Measurements from ENCODE around the gene OR10Z1.

Gene OR10Z1, protein sequence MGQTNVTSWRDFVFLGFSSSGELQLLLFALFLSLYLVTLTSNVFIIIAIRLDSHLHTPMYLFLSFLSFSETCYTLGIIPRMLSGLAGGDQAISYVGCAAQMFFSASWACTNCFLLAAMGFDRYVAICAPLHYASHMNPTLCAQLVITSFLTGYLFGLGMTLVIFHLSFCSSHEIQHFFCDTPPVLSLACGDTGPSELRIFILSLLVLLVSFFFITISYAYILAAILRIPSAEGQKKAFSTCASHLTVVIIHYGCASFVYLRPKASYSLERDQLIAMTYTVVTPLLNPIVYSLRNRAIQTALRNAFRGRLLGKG

DNA sequence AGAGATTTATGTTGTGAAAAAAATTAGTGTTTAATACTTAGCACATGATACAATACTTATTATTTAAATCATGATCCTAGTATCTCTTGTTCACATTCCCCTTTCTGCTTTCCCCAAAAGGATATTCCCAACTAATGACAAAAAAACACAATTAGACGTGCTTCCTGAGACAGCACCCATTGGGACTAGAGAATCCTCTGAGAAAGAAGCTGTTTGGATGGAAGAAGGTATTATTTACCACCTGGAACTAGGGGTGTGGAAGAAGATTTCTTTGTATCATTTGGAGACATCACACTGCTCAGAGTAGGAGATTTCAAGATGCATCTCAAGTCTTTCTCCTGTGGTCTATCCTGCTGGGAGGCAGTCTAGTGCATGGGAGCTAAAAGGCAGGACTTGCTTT lies at the start of gene OR10Z1:
TSS of gene OR10Z1 (plus strand) at position 301 of the 400 bp plus-strand sequence. CDS start 1,171 bp downstream, outside the sequence.
- DNase-seq (ENCODE audit: low spot score), result no peak

DNA sequence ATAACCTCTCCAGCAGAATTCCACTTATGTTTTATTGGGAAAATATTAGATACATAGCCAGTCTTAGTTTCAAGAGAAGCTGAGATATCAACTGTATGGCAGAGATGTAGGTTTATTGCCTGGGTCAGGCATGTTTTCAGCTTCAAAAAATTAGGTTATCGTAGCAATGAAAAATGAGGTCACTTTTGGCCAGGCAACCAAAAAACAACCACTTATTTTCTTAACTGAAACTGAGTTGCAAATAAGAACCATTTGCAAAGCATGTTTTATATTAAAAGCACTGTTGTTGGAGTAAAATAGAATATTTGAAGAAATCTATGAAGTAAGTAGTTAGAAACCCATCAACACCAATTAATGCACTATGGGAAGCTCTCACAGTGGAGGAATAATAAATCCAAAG lies 45.4 kb upstream of the OR10Z1 start:
- DNase-seq (ENCODE audit: low spot score), result no peak

DNA sequence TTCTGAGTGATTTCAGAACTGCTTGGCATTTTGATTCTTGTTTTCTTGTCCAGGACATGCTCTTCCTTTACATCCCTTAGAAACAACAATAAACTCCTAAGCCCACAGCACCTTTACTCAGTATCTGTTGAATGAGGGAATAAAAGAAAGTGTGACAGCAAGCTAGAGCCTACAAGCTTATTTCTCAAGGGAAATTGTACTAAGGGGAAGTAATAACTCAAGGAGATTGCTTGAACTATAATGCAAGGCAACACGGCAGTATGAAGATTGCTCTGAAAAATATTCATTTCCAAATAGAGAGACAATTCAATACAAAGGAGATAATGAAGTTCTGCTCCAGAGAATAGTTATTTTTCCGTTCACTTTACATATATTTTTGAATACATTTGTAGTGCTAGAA lies 41.2 kb upstream of the OR10Z1 start:
- DNase-seq (ENCODE audit: low spot score), result no peak

DNA sequence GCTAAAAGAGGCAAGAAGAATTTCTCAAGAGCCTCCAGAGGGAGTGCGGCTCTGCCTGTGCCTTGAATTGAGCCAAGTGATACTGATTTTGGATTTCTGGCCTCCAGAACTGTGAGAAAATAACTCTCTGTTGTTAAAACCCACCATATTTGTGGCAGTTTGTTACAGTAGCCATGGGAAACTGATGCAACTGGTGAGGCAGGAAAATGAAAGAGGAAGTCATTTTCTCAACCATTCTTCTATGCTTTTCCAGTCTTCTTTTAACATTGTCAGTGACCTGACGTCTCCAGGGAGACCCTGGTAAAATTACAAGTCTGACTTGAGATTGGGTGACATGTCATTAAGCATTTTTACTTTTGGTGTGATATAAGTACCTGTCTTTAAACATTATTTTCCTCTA lies 40.5 kb upstream of the OR10Z1 start:
- DNase-seq (ENCODE audit: low spot score), result no peak

DNA sequence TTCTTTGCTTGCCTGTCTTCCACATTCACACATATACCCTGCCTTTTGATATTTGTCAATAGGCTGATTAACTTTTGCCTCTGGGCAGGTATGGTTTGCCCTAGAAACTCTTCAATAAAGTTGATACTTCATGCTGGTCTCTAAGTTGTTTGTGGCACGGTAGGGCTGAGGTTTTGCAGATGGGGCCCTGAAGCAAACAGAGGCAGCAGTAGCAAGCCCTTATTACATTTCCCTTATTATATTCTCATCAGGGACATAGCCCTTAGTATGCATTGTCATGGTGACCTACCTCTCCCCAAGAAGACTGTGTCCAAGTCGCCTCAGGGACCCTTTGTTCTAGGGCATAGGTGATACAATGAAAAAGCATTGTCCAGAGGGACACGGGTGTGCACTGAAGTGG lies 34.6 kb upstream of the OR10Z1 start, which contains the start of gene OR6P1:
TSS of gene OR6P1 (minus strand) at position 101 of the 400 bp plus-strand sequence. CDS start 6,976 bp downstream, outside the sequence.
- no peak for DNase-seq (ENCODE audit: low spot score)

DNA sequence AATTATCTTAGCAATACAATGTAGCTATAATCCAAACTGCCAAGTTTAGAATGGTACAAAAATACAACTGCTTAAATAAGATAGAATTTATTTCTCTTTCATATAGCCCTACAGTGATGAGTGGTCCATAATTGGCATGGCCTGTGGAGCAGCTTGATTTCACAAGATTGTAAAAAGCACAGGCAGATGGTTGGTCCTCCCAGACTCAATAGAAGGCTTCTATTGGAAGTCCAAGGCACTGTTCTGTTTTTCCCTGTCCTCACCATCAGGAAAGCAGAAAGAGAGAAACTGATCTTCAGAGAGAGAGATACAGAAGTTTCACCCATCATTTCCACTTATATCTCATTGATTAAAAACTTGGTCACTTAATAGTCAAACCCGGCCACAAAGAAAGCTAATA lies 32.8 kb upstream of the OR10Z1 start:
- no peak for DNase-seq (ENCODE audit: low spot score)

DNA sequence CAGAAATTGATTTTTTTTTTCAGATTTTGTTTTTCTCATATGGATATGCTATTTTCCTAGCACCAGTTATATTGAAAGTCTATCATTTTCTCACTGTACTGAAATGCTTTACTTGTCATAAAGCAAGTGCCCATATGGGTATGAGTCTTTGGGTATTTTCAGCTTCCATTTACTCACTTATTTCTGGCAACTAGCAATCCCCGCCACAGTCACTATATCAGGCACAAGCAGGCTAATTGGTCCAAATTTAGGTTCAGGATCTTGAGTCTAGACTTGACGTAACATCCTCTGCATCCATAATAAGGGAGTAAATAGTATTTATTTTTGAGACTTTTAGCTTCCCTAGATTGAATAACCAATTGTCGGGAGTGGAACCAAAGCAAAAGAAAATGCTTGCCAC lies 27.5 kb upstream of the OR10Z1 start:
- DNase-seq (ENCODE audit: low spot score), result no peak

DNA sequence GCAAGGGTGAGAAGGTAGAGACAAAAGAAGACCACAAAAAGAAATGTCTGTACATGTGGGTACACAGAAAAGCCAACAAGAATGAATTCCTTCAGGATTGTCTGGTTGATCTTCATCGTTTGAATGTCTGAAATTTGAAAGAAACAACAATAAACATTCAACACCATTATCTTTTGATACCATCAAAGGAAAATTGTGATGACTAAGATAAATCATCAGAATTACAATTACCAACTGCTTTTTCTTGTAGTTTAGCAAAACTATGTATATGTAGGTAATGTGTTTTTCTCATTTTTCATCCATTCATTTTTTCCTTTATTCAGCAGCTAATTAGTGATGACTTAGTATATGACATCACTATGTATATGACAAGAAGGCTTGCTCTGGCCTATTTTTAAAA lies 25.3 kb upstream of the OR10Z1 start, which contains the start of gene OR10X1:
TSS of gene OR10X1 (minus strand) at position 167 of the 400 bp plus-strand sequence. CDS start at position 167, 0 bp downstream.
- DNase-seq (ENCODE audit: low spot score), result no peak

DNA sequence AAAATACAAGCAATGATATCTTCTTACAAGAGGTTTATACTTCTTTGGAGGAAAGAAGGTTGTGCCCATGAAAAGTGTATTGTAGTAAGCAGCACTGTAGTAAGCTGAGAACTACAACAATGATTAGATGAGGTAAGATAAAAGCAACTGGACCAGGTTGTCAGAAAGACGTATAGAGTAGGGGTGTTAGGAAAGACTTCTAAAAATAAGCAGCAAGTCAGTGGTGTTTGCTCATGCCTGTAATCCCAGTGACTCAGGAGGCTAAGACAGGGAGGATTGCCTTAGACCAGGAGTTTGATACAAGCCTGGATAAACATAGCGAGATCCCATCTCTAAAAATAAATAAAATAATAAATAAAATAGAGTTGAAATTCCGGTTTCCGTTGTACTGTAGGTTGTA lies 21.1 kb upstream of the OR10Z1 start:
- no peak for DNase-seq (ENCODE audit: low spot score)

DNA sequence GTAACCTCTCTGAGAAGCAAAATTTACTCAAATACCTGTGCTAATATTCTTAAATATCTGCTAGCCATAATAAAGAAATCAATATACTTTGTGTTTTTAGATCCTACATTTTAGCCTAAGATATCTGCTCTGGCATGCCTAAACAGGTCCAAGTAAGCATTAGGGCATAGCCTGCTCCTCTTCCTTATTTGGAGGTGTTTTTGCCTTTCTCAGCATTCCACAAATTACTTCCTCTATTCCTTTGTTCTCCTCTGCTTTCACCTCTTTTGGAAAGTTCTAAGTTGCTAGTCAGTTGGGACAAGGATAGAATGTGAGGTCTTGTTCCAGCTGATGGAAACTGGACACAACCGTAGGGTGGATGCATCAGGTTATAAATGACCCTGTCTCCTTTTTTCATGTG lies 18.1 kb upstream of the OR10Z1 start:
- DNase-seq (ENCODE audit: low spot score), result no peak

DNA sequence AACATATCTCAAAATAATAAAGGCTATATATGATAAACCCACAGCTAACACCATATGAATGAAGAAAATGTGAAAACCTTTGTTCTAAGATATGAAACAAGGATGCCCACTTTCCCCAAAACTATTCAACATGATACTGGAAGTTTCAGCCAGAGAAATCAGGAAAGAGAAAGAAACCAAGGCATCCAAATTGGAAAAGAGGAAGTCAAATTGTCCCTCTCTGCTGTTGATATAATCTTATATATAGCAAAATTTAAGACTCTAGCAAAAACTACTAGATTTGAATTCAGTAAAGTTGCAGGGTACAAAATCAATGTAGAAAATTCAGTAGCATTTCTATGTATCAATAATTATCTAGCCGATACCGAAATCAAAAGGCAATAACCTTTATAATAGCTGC lies 4.3 kb upstream of the OR10Z1 start:
- no peak for DNase-seq (ENCODE audit: low spot score)

DNA sequence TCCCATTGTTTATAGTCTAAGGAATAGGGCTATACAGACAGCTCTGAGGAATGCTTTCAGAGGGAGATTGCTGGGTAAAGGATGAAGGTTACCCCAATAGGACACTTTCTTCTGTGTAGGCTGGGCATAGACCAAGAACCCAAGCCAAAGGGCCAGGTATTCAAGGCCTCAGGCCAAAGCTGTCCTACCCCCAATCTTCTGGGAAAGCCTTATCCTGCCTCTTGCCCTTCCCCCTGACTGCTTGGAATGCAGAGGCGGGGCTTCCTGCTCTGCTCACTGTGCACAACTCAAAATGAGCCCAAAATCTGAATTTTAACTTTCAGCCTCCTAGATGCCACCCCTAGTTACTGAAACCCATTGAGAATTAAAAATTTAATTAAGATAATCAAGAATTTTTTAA lies 2.2 kb downstream of the OR10Z1 start:
- peak; percentile 22 for DNase-seq (ENCODE audit: low spot score)

DNA sequence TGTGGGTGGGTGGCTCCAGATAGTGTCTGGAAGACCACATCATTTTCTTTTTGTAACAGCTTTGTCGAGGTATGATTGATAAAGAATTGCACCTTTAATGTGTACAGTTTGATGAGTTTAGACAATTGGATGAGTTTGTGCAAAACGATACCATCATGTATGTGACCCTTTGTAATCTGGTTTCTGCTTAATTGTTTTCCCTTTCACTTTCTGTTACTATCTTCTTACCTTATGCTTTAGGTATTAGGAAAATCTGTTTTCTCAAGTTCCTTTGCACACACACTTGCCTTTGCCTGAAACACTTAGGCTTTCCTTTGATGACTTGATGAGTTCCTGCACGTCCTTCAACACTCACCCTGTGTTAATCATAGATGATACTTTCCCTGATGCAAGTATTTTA lies 6.8 kb downstream of the OR10Z1 start:
- DNase-seq (ENCODE audit: low spot score), result no peak

DNA sequence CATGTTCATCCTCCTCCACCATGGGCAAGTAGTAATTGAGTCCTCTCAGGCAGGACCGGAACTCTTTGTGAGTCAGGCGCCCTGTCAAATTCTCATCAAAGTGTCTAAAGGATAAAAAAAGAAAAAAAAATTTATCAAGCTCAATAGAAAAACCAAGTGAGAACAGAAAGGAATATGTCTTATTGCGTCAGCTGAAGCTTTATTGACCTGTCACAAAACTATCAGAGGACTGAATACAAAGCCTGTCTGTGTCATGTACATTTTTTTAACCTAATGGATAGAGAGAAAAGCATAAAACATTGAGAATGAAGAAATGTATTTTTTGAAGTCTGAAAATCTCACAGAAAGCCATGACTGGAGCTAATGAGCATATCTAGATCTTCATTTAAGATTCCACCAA lies 8.7 kb downstream of the OR10Z1 start:
- no peak for DNase-seq (ENCODE audit: low spot score)

DNA sequence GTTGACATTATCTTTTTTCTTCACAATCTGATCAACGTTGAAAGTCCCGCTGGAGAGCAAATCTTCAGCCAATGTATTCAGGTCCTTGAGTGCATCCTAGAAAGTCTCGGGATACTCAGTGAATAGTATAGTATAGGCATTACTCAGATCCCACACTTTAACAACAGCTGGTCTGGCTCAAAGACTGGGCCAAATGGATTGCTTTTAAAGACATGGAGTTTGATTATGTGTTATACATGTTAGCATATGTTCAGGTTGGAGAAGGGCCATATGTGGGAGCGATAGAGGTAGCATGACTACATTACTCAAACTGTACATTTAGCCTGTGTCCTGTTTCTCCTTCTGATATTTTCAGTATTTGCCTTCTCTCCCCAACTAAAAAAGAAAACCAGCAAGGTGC lies 33.1 kb downstream of the OR10Z1 start:
- no peak for DNase-seq (ENCODE audit: low spot score)

DNA sequence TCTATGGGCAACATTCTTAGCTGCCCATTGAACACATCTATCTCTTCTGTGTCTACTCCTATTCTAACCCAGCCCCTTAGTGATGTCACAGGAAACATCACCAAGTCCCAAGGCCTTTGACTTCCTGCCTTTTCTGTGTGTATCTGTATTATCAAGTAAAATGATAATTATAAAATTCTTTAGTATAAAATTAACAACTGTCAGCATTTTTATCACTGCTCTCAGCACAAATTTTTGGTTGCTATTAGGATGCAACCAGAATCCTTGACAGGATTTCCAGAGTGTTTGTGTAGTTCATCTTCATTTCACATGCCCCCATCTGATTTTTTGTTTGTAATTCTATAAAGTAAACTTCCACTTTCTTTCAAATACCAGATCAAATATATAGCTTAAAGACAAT lies 33.8 kb downstream of the OR10Z1 start:
- no peak for DNase-seq (ENCODE audit: low spot score)

DNA sequence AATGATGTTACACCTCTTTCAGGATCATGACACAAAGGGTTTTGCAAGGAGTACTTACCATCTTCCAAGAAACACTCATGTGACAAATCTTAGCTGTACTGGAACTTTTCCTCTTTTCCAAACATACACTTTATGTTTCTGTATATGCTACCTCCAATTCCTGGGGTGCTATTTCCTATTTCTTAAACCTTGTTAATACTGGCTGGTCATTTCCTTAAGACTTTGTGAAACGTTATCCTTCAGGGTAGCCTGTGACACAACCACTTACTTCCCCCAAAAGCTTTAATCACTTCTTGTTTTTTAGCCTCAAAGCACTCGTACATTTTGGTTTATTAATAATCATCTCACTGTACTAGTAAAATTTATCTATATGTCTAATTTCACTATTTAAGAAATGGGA lies 39.4 kb downstream of the OR10Z1 start:
- no peak for DNase-seq (ENCODE audit: low spot score)

DNA sequence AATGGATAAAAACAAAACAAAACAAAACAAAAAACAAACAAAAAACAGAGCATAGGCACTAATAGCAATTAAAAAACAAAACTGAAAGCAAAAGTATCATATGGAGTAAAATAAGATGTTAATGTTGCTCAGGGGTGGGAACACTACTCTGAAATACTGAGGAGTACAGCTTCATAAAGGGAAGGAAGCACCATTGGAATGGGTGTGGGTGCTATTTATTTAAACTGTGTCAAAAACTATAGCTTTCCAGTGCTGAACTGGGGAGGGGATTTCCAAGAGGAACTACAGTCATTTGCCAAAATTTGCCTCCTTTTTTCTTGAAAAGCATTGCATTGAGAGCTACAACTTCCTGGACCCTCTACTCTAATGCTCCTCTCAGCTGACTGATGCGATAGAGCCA lies 41.4 kb downstream of the OR10Z1 start:
- no peak for DNase-seq (ENCODE audit: low spot score)

DNA sequence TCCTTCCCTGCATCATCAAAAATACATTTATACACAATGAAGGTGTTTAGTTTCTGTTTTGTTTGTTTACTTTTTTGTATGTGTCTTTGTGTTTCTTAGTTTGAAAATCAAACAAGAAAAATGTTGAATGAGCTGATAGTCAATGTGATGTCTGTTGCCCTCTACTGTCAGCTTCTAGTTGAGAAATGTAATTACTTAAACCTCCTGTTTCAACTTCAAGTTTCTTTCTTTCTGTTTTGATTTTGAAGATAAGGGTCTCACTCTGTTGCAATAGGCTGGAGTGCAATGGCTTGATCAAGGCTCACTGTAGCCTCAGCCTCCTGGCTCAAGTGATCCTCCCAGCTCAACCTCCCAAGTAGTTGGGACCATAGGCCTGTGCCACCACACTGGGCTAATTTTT lies 44.0 kb downstream of the OR10Z1 start:
- DNase-seq (ENCODE audit: low spot score), result no peak

DNA sequence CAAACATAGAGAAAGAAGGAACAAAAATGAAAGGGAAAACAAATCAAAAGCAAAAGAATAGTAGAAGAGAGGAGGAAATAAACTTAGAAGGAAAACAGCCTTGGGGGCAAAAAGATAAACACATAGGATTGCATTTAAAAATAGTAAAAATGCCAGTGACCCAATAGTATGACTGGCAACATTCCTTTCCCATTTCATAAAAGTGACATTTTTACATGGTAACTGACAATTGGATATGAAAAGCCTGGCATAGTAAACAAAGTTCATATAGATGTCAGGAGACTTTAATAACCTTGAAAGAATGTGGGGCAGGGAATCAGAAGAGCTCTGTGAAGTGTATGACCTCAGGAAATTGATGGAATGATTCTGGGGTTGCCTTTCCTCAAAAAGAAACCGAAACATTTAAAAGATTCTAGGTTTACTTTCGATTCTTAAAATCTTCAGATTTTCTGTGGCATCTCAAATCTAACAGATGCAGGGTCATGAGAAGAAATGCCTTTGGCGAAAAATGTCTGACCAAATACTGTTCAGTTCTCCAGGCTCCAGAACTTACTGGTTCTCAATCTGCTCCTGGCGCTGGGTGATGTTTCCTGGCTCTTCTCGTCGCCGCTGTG lies 47.8 kb downstream of the OR10Z1 start:
- no peak for DNase-seq (ENCODE audit: low spot score)

DNA sequence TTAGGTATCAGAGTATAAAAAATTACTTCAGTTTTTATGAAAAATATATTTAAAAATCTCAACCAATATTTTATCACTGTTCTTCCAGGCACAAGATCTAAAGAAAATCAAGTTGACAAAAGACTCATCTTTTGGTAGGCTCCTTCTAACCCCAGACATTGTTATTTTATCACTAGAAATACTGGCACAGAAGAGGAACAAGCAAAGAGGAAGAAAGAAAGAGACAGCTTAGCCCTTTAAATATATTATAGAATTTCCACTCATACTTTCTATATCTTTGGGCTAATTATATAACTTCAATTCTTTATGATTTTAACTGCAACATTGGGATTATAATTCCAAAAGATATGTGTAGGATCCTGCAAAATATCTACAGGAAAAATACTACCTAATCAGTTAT lies 49.0 kb downstream of the OR10Z1 start:
- no peak for DNase-seq (ENCODE audit: low spot score)

DNA sequence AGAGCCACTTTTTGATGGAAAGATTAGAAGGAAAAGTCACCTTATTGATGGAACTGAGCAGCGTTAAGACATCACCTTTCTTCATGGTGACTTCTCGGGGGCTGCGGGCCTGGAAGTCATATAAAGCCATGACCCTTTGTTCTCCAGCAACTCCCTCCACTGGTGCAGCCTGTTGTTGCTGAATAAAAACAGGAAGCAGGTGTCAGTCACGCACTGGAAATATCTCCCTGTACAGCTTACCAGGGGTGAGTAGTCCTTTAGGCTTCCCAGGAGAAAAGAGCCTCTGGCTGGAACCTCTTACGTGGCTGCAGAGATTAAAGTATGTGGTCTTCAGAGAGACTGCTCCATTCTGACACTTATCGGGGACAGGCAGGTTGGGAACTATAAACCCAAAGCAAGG lies 49.5 kb downstream of the OR10Z1 start:
- DNase-seq (ENCODE audit: low spot score), result no peak
